ENCODE measurements around the gene SPATA2L.
"Not testable (repeated sequence)": the region's sequence is repeated elsewhere in the genome, so short reads cannot be mapped to it uniquely, and the experiment has no call there.

The SPATA2L gene

GRCh38 chr16:89689142-89689541, 12.4 kb downstream of the SPATA2L start:
- DNase-seq = no peak

- DNase-seq = no peak
These were observed 13.1 kb downstream of the SPATA2L start for GRCh38 chr16:89688395-89688794.

- no peak for DNase-seq
These were observed 14.2 kb downstream of the SPATA2L start for GRCh38 chr16:89687092-89687940.

GRCh38 chr16:89686520-89687091, 14.9 kb downstream of the SPATA2L start, which contains the start of gene CDK10:
TSS of gene CDK10 (plus strand) at chr16:89686689. CDS start at chr16:89686711, 22 bp downstream.
- peak; percentile 86 for DNase-seq

GRCh38 chr16:89685916-89686315, 15.6 kb downstream of the SPATA2L start:
- no peak for DNase-seq

- DNase-seq = no peak
These were observed 23.2 kb downstream of the SPATA2L start for GRCh38 chr16:89678258-89678657.

- DNase-seq = no peak
These were observed 29.1 kb downstream of the SPATA2L start for GRCh38 chr16:89672177-89672941.

- not testable (repeated sequence) for DNase-seq
These were observed 29.9 kb downstream of the SPATA2L start for GRCh38 chr16:89671565-89671964.

GRCh38 chr16:89670496-89671431, 30.7 kb downstream of the SPATA2L start:
- DNase-seq = no peak

GRCh38 chr16:89669755-89670154, 31.8 kb downstream of the SPATA2L start:
- no peak for DNase-seq

- DNase-seq = no peak
These were observed 32.7 kb downstream of the SPATA2L start for GRCh38 chr16:89668790-89669158.

- no peak for DNase-seq
These were observed 33.9 kb downstream of the SPATA2L start for GRCh38 chr16:89667633-89668032.

GRCh38 chr16:89667000-89667399, 34.5 kb downstream of the SPATA2L start:
- not testable (repeated sequence) for DNase-seq

GRCh38 chr16:89664238-89664637, 37.3 kb downstream of the SPATA2L start:
- DNase-seq = not testable (repeated sequence)

GRCh38 chr16:89661215-89661614, 40.3 kb downstream of the SPATA2L start:
- no peak for DNase-seq

GRCh38 chr16:89660146-89660545, 41.4 kb downstream of the SPATA2L start:
- no peak for DNase-seq

- DNase-seq = no peak
These were observed 43.2 kb downstream of the SPATA2L start for GRCh38 chr16:89658221-89658879.

GRCh38 chr16:89657442-89658220, 43.9 kb downstream of the SPATA2L start, which contains the start of the genes CHMP1A and SPATA33:
TSS of gene CHMP1A (minus strand) at chr16:89657708. CDS start at chr16:89657588, 120 bp downstream.
TSS of gene SPATA33 (plus strand) at chr16:89657836. CDS start at chr16:89657912, 76 bp downstream.
- DNase-seq = peak; percentile 75

- no peak for DNase-seq
These were observed 44.9 kb downstream of the SPATA2L start for GRCh38 chr16:89656435-89657121.

GRCh38 chr16:89655062-89655643, 46.4 kb downstream of the SPATA2L start:
- no peak for DNase-seq
